K562 (cell line): ENCODE results near the gene PRELID3B. TPM values are rescaled to one million over a fixed set of nuclear protein-coding genes. Genes with fewer than 3 reads are reported as not detected.

Source experiments
- ATAC-seq: fragments of 200-7000 bp; cut with Tn5 transposase; 3 replicates; pipeline ENCODE4 v1.9.1; 2020; ENCODE audit warnings: moderate library complexity
- BruUV-seq: library from RNA; stranded (reverse); fragments of 400-500 nt; replicated peaks from 2 replicates; lab custom pipeline; 2021; lab: Mats Ljungman, UMichigan
- CTCF ChIA-PET: fragments of 300-600 bp; formaldehyde crosslinking; extraction: SDS; loops from one replicate; lab custom pipeline; 2021; ENCODE audit warnings: low intra/inter-chr PET ratio; lab: Yijun Ruan, JAX
- POLR2A ChIA-PET: fragments of 300-600, 350-650 bp; sonication (Branson Sonifier 250); formaldehyde crosslinking; extraction: SDS; loops from one replicate; lab custom pipeline; 2021; ENCODE audit warnings: antibody characterized with exemption, inconsistent platforms; lab: Yijun Ruan, JAX
- DNase-seq, 4 experiments: peaks; one replicate each; pipeline versions ENCODE4 v3.0.0 to v3.0.0-alpha.2; 2011 to 2018; ENCODE audit warnings: low spot score in 3 of 4, mixed read lengths in 3 of 4; ENCODE audit errors: extremely low read depth in 1 of 4
- FAIRE-seq: peaks from 2 replicates; lab custom pipeline; 2011; peaks lifted over from hg19 to GRCh38; lab: Jason Lieb, UNC
- H2AFZ ChIP-seq: 2 replicates; pipeline ENCODE4 v1.6.0; 2011; ENCODE audit warnings: low read depth, low read length, control low read depth, inconsistent platforms
- H3K27ac ChIP-seq: fragments of 200-600 bp; 3 replicates; pipeline ENCODE4 v1.8.0; 2011; ENCODE audit warnings: low read depth, mild to moderate bottlenecking, control low read depth, inconsistent platforms, low read length, moderate library complexity, mixed read lengths; ENCODE audit errors: extremely low read depth
- H3K27me3 ChIP-seq, 2 experiments: fragments of 300-600 bp in 1 of 2; 2 replicates in 1 of 2; 3 replicates in 1 of 2; pipeline versions ENCODE4 v1.6.0 to v1.8.0; 2011; ENCODE audit warnings: inconsistent platforms in 2 of 2, low read length in 2 of 2, mild to moderate bottlenecking in 1 of 2, mixed read lengths in 1 of 2, moderate library complexity in 1 of 2; ENCODE audit not compliant: control insufficient read depth in 2 of 2, insufficient read depth in 2 of 2
- H3K36me3 ChIP-seq: fragments of 300-600 bp; 3 replicates; pipeline ENCODE4 v1.8.0; 2011; ENCODE audit warnings: mild to moderate bottlenecking, low read length, inconsistent platforms; ENCODE audit not compliant: control insufficient read depth, insufficient read depth
- H3K4me1 ChIP-seq, 2 experiments: fragments of 200-600 bp in 1 of 2; replicated peaks in 1 of 2; 2 replicates in 1 of 2; 3 replicates in 1 of 2; pipeline versions ENCODE4 v1.5.1 to v1.8.0; 2011; ENCODE audit warnings: inconsistent platforms in 2 of 2, low read length in 2 of 2, mild to moderate bottlenecking in 1 of 2, mixed read lengths in 1 of 2, moderate library complexity in 1 of 2; ENCODE audit not compliant: control insufficient read depth in 2 of 2, insufficient read depth in 2 of 2
- H3K4me2 ChIP-seq: 2 replicates; pipeline ENCODE4 v1.6.1; 2011; ENCODE audit warnings: low read length, control low read depth, inconsistent platforms, mixed read lengths; ENCODE audit not compliant: insufficient read depth
- H3K4me3 ChIP-seq: fragments of 200-600 bp; sonication (generic), shearing (Covaris generic); 2 replicates; pipeline ENCODE4 v1.5.1; 2016; ENCODE audit warnings: control low read depth, inconsistent platforms
- H3K79me2 ChIP-seq: fragments of 200-600 bp; 3 replicates; pipeline ENCODE4 v1.8.0; 2011; ENCODE audit warnings: low read length, inconsistent platforms; ENCODE audit not compliant: control insufficient read depth, insufficient read depth
- H3K9ac ChIP-seq, 2 experiments: 2 replicates each; pipeline versions ENCODE4 v1.6.0 to v1.6.1; 2011; ENCODE audit warnings: low read depth in 2 of 2, low read length in 2 of 2, control low read depth in 1 of 2, inconsistent platforms in 1 of 2, mild to moderate bottlenecking in 1 of 2, mixed read lengths in 1 of 2; ENCODE audit not compliant: insufficient read depth in 1 of 2
- H3K9me1 ChIP-seq: one replicate; pipeline ENCODE4 v1.6.0; 2011; ENCODE audit warnings: inconsistent platforms, mild to moderate bottlenecking, low read length, moderate library complexity; ENCODE audit not compliant: control insufficient read depth, insufficient read depth
- H3K9me3 ChIP-seq: replicated peaks from 2 replicates; pipeline ENCODE4 v1.5.1; 2011; ENCODE audit warnings: low read depth, low read length, inconsistent platforms; ENCODE audit not compliant: control insufficient read depth, insufficient read depth
- H4K20me1 ChIP-seq: replicated peaks from 2 replicates; pipeline ENCODE4 v1.6.1; 2011; ENCODE audit warnings: low read length, inconsistent platforms, mixed read lengths; ENCODE audit not compliant: control insufficient read depth, insufficient read depth
- ERF ChIP-seq: fragments of 450-650 bp; formaldehyde crosslinking; IDR thresholded peaks from 2 replicates; pipeline ENCODE4 v1.4.0; 2020; ENCODE audit warnings: mild to moderate bottlenecking, mixed read lengths
- FOXJ2 ChIP-seq: fragments of 200-800 bp; sonication (Bioruptor generic); IDR thresholded peaks from 2 replicates; pipeline ENCODE4 v1.6.1; 2016; ENCODE audit warnings: missing genetic modification characterization, missing compliant biosample characterization
- RBM22 ChIP-seq: fragments of 200-400 bp; formaldehyde crosslinking; IDR thresholded peaks from 2 replicates; pipeline ENCODE4 v1.6.1; 2018; ENCODE audit warnings: low read length, low read depth; ENCODE audit not compliant: poor library complexity, severe bottlenecking
- TEAD1 ChIP-seq, 2 experiments: fragments of 450-650 bp in 1 of 2; sonication (generic) in 1 of 2; formaldehyde crosslinking; IDR thresholded peaks; 2 replicates each; pipeline versions ENCODE4 v1.4.0 to v1.8.0; 2020 to 2022; ENCODE audit warnings: mild to moderate bottlenecking in 2 of 2, missing genetic modification reagents in 1 of 2
- ZBTB17 ChIP-seq: fragments of 450-650 bp; formaldehyde crosslinking; IDR thresholded peaks from 2 replicates; pipeline ENCODE4 v1.4.0; 2020; ENCODE audit warnings: mild to moderate bottlenecking
- ZNF561 ChIP-seq: fragments of 450-650 bp; formaldehyde crosslinking; conservative IDR thresholded peaks from 2 replicates; pipeline ENCODE4 v1.4.0; 2020; ENCODE audit warnings: mild to moderate bottlenecking, moderate library complexity
- WGBS: fragments of 100-300 bp; shearing (Covaris generic); methylation state at CpG from one replicate; pipeline ENCODE4 v1.1.6; 2016; ENCODE audit warnings: low coverage, mixed read lengths; ENCODE audit not compliant: insufficient coverage; ENCODE audit errors: missing lambda C conversion rate; 5-methylcytosine and 5-hydroxymethylcytosine counted together
- in situ Hi-C: fragments of 300-500 bp; cut with MboI; formaldehyde crosslinking; loops from 4 replicates; pipeline ENCODE4 v1.15.0; 2018; ENCODE audit warnings: inconsistent platforms, mixed read lengths
- intact Hi-C: fragments of 100-400 bp; cut with micrococcal nuclease; formaldehyde crosslinking; loops from 2 replicates; pipeline ENCODE4 v1.14.2; 2022
- polyA plus RNA-seq, 8 experiments: library from polyadenylated mRNA; depleted of rRNA in 4 of 8; stranded (reverse) in 5 of 8; unstranded in 3 of 8; fragments of >200 nt; fragmentation: Nextera tagmentation in 2 of 8; fragmentation: Illumina TruSeq in 1 of 8; extraction: Ambion mirVana in 2 of 8; extraction: Trizol in 1 of 8; gene quantifications; 2 replicates each; pipeline versions ENCODE4 v1.2.1 to v1.2.3, GENCODE V29; 2011 to 2014; ENCODE audit warnings: inconsistent platforms in 1 of 8, missing spikeins in 1 of 8
- total RNA-seq, 7 experiments: library from RNA; depleted of rRNA in 6 of 7; stranded (reverse); fragments of >200 nt in 6 of 7; fragmentation: Illumina TruSeq in 2 of 7; extraction: Trizol in 2 of 7; gene quantifications; 2 replicates each; pipeline versions ENCODE4 v1.2.1 to v1.2.3, GENCODE V29; 2011 to 2021; ENCODE audit warnings: low replicate concordance in 1 of 7
- TF ChIP-seq, protein P1 (sequence below): fragments of 250-450 bp; sonication (Bioruptor Pico); IDR thresholded peaks from 2 replicates; pipeline ENCODE4 v1.5.0; 2022; ENCODE audit warnings: mild to moderate bottlenecking
- TF ChIP-seq, protein P2 (sequence below): sonication (generic); IDR thresholded peaks from 2 replicates; pipeline ENCODE4 v1.6.1; 2016

Gene PRELID3B
- total and polyA plus RNA-seq, 9 of the 15 experiments (the other 6 are each of a cell fraction or from before 2014, with no cell fraction given): 77.0 to 186 (median 101) TPM

DNA sequence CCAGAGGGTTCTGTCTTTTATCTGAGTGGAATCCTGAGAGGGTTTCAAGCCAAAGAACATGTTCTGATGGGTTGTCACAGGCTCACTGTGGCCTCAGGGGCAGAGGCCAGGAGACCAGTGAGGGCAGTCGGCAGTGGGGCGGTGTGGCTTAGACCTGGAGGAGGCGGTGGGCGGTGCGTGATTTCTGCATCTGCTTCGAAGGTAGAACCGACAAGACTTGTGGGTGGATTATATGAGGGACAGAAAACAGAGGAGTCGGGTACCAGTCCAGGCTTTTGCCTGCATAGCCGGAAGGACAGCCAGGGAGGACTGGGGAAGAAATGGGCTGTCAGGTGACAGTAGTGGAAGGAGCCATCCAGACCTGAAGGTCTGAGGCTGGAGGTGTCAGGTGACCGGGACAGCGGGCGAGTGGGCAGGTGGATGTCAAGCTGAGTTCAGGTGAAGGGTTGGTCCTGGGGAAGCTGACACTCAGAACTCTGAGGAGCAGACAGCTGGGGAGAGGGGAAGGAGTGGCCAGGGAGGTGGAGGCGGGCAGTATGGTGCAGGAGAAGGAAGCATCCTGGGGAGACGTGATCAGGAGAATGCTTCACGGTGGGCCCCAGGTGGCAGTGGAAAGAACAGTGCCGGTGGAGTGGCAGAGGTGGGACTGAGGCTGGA is 38.6 kb downstream of the PRELID3B start:
- ChIA-PET CTCF (no interaction called here), POLR2A (interaction anchor here (1.1 kb wide), 1 partner anchor 15 kb away, joined by 3 read pairs; no protein-coding TSS in a partner anchor)
- no peak overlapping the region for H3K4me2 ChIP-seq
- in situ Hi-C loops: no loop called here
- no peaks in the 10 kb centered on the region for H3K9me3 ChIP-seq
- peaks cover 2% of the 10 kb centered on the region for H4K20me1 ChIP-seq
- intact Hi-C loops: no loop called here
- peak overlapping the region in 1 of 2 experiments; percentile 74; a peak in 2 of 4 replicates for H3K9ac ChIP-seq
- H3K9me1 ChIP-seq: peaks cover 6% of the 10 kb centered on the region
- no peak for ATAC-seq
- H3K4me1 ChIP-seq: peaks cover 29 to 75% of the 10 kb centered on the region in 2 experiments
- no peak for TF ChIP-seq ERF (CRISPR knock-in tag)
- TF ChIP-seq FOXJ2 (tag): no peak
- TF ChIP-seq TEAD1 (CRISPR knock-in tag; IDR thresholded peaks at IDR 0.05): no peak
- TF ChIP-seq, protein P1, sequence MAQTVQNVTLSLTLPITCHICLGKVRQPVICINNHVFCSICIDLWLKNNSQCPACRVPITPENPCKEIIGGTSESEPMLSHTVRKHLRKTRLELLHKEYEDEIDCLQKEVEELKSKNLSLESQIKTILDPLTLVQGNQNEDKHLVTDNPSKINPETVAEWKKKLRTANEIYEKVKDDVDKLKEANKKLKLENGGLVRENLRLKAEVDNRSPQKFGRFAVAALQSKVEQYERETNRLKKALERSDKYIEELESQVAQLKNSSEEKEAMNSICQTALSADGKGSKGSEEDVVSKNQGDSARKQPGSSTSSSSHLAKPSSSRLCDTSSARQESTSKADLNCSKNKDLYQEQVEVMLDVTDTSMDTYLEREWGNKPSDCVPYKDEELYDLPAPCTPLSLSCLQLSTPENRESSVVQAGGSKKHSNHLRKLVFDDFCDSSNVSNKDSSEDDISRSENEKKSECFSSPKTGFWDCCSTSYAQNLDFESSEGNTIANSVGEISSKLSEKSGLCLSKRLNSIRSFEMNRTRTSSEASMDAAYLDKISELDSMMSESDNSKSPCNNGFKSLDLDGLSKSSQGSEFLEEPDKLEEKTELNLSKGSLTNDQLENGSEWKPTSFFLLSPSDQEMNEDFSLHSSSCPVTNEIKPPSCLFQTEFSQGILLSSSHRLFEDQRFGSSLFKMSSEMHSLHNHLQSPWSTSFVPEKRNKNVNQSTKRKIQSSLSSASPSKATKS (CRISPR knock-in tag): no peak
- no peak for TF ChIP-seq ZNF561 (CRISPR knock-in tag)
- TF ChIP-seq, protein P2, sequence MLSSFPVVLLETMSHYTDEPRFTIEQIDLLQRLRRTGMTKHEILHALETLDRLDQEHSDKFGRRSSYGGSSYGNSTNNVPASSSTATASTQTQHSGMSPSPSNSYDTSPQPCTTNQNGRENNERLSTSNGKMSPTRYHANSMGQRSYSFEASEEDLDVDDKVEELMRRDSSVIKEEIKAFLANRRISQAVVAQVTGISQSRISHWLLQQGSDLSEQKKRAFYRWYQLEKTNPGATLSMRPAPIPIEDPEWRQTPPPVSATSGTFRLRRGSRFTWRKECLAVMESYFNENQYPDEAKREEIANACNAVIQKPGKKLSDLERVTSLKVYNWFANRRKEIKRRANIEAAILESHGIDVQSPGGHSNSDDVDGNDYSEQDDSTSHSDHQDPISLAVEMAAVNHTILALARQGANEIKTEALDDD: no peak
- no peak for TF ChIP-seq ZBTB17 (CRISPR knock-in tag)
- TF ChIP-seq RBM22: no peak
- 88% methylated on average over 10 of the region's 16 CpGs for WGBS
- no peaks in the 10 kb centered on the region for H3K27me3 ChIP-seq
- H2AFZ ChIP-seq: no peak overlapping the region
- no peak for FAIRE-seq
- BruUV-seq: no TSS peak
- H3K79me2 ChIP-seq: peaks cover 41% of the 10 kb centered on the region
- H3K36me3 ChIP-seq: peaks cover 58% of the 10 kb centered on the region; the same call in 2 of the 3 replicates
- no peak overlapping the region; the same call in 2 of the 3 replicates for H3K27ac ChIP-seq
- no peak for DNase-seq
- H3K4me3 ChIP-seq: no peak overlapping the region
